ENCODE results near the gene CCL3. TPM values are rescaled to one million over a fixed set of nuclear protein-coding genes. Genes with fewer than 3 reads are reported as not detected.
"Not testable (repeated sequence)": the region's sequence is repeated elsewhere in the genome, so short reads cannot be mapped to it uniquely, and the experiment has no call there.

CCL3 gene
- polyA plus RNA-seq, 1 donor from 2014 or later = not detected

GRCh38 chr17:36124879-36125824, 35.2 kb upstream of the CCL3 start:
- TF ChIP-seq POLR2AphosphoS5 (IDR thresholded peaks at IDR 0.05) = no peak
- no peak for TF ChIP-seq EP300 (conservative IDR thresholded peaks at IDR 0.05; ENCODE audit: poor library complexity, severe bottlenecking)
- no peak for TF ChIP-seq TAF1 (IDR thresholded peaks at IDR 0.05; ENCODE audit: low read depth)
- no peak for TF ChIP-seq CTCF (IDR thresholded peaks at IDR 0.05; ENCODE audit: poor library complexity, severe bottlenecking)
- TF ChIP-seq REST (IDR thresholded peaks at IDR 0.05; ENCODE audit: borderline replicate concordance) = no peak
- TF ChIP-seq MXI1 (conservative IDR thresholded peaks at IDR 0.05; ENCODE audit: poor library complexity, severe bottlenecking) = no peak
- TF ChIP-seq EZH2 (IDR thresholded peaks at IDR 0.05; ENCODE audit: borderline replicate concordance, insufficient read depth, low read length, poor library complexity, severe bottlenecking) = no peak
- TF ChIP-seq RAD21 (conservative IDR thresholded peaks at IDR 0.05) = no peak
- TF ChIP-seq SMC3 (conservative IDR thresholded peaks at IDR 0.05; ENCODE audit: poor library complexity) = no peak
- no peak overlapping the region for H3K27ac ChIP-seq (ENCODE audit: low read length)
- H4K20me1 ChIP-seq (ENCODE audit: insufficient read depth) = no peaks in the 10 kb centered on the region
- H3K9me2 ChIP-seq (ENCODE audit: insufficient read depth, low read length) = no peaks in the 10 kb centered on the region
- no peak overlapping the region for H3K4me2 ChIP-seq (ENCODE audit: low read length)
- no peaks in the 10 kb centered on the region for H3K27me3 ChIP-seq (ENCODE audit: insufficient read depth, low read depth, low read length)
- H3K79me2 ChIP-seq (replicated peaks; ENCODE audit: insufficient read depth, low read length) = no peaks in the 10 kb centered on the region
- no peak overlapping the region for H3K9ac ChIP-seq (ENCODE audit: low read length)
- no peak overlapping the region for H3K4me3 ChIP-seq (ENCODE audit: low read length)
- H3K36me3 ChIP-seq (ENCODE audit: insufficient read depth, low read length) = no peaks in the 10 kb centered on the region
- H2AFZ ChIP-seq (ENCODE audit: low read depth, low read length) = no peak overlapping the region
- no peaks in the 10 kb centered on the region for H3F3A ChIP-seq (ENCODE audit: insufficient read depth, low read length, poor library complexity, severe bottlenecking)
- no peaks in the 10 kb centered on the region for H3K9me3 ChIP-seq (ENCODE audit: low read length)

- no peak overlapping the region for H2AFZ ChIP-seq (ENCODE audit: low read depth, low read length)
- no peak overlapping the region for H3K4me2 ChIP-seq (ENCODE audit: low read length)
- H3K9me3 ChIP-seq (ENCODE audit: low read length) = no peaks in the 10 kb centered on the region
- no peaks in the 10 kb centered on the region for H3K79me2 ChIP-seq (replicated peaks; ENCODE audit: insufficient read depth, low read length)
- no peaks in the 10 kb centered on the region for H3K27me3 ChIP-seq (ENCODE audit: insufficient read depth, low read depth, low read length)
- H4K20me1 ChIP-seq (ENCODE audit: insufficient read depth) = no peaks in the 10 kb centered on the region
- no peaks in the 10 kb centered on the region for H3K9me2 ChIP-seq (ENCODE audit: insufficient read depth, low read length)
- H3F3A ChIP-seq (ENCODE audit: insufficient read depth, low read length, poor library complexity, severe bottlenecking) = no peaks in the 10 kb centered on the region
- no peak overlapping the region for H3K27ac ChIP-seq (ENCODE audit: low read length)
- H3K36me3 ChIP-seq (ENCODE audit: insufficient read depth, low read length) = no peaks in the 10 kb centered on the region
- H3K9ac ChIP-seq (ENCODE audit: low read length) = no peak overlapping the region
- no peak overlapping the region for H3K4me3 ChIP-seq (ENCODE audit: low read length)
- TF ChIP-seq CTCF (IDR thresholded peaks at IDR 0.05; ENCODE audit: poor library complexity, severe bottlenecking) (no peak), EZH2 (IDR thresholded peaks at IDR 0.05; ENCODE audit: borderline replicate concordance, insufficient read depth, low read length, poor library complexity, severe bottlenecking) (no peak), REST (IDR thresholded peaks at IDR 0.05; ENCODE audit: borderline replicate concordance) (no peak), EP300 (conservative IDR thresholded peaks at IDR 0.05; ENCODE audit: poor library complexity, severe bottlenecking) (no peak), MXI1 (conservative IDR thresholded peaks at IDR 0.05; ENCODE audit: poor library complexity, severe bottlenecking) (no peak), SMC3 (conservative IDR thresholded peaks at IDR 0.05; ENCODE audit: poor library complexity) (no peak), POLR2AphosphoS5 (IDR thresholded peaks at IDR 0.05) (no peak)
Measured at GRCh38 chr17:36123431-36123830, 33.5 kb upstream of the CCL3 start.

- not testable (repeated sequence) for H3K9me2 ChIP-seq (ENCODE audit: insufficient read depth, low read length); H3K36me3 ChIP-seq (ENCODE audit: insufficient read depth, low read length); H3K9me3 ChIP-seq (ENCODE audit: low read length); H3K27ac ChIP-seq (ENCODE audit: low read length); H4K20me1 ChIP-seq (ENCODE audit: insufficient read depth); H2AFZ ChIP-seq (ENCODE audit: low read depth, low read length); H3K79me2 ChIP-seq (replicated peaks; ENCODE audit: insufficient read depth, low read length); H3K9ac ChIP-seq (ENCODE audit: low read length); H3K4me3 ChIP-seq (ENCODE audit: low read length); H3F3A ChIP-seq (ENCODE audit: insufficient read depth, low read length, poor library complexity, severe bottlenecking); H3K27me3 ChIP-seq (ENCODE audit: insufficient read depth, low read depth, low read length); H3K4me2 ChIP-seq (ENCODE audit: low read length)
Measured at GRCh38 chr17:36121099-36121498, 31.2 kb upstream of the CCL3 start.

Measured in neural cell (in vitro differentiated cells).